Neural cell (in vitro differentiated cells): Measurements from ENCODE around the gene ACSL5. TPM values are rescaled to one million over a fixed set of nuclear protein-coding genes. Genes with fewer than 3 reads are reported as not detected.
"Not testable (repeated sequence)": the region's sequence is repeated elsewhere in the genome, so short reads cannot be mapped to it uniquely, and the experiment has no call there.

ENCODE experiments used
- H2AFZ ChIP-seq: fragments of 200-600, 300-800 bp; sonication (generic), shearing (Covaris generic); 2 replicates; pipeline ENCODE4 v1.6.0; 2014; ENCODE audit warnings: low read depth, mild to moderate bottlenecking, antibody characterized with exemption, low read length, moderate library complexity
- H3F3A ChIP-seq: fragments of 200-600 bp; shearing (Covaris generic); 2 replicates; pipeline ENCODE4 v1.6.1; 2016; ENCODE audit warnings: mild to moderate bottlenecking, moderate library complexity, mixed read lengths, antibody characterized with exemption, low read length; ENCODE audit not compliant: insufficient read depth, poor library complexity, severe bottlenecking
- H3K27ac ChIP-seq: fragments of 200-600, 300-800 bp; sonication (generic), shearing (Covaris generic); 2 replicates; pipeline ENCODE4 v1.5.1; 2014; ENCODE audit warnings: mild to moderate bottlenecking, low read length, moderate library complexity
- H3K27me3 ChIP-seq: fragments of 300-800, 200-600 bp; sonication (generic), shearing (Covaris generic); 2 replicates; pipeline ENCODE4 v1.6.0; 2014; ENCODE audit warnings: mild to moderate bottlenecking, low read depth, low read length, moderate library complexity; ENCODE audit not compliant: insufficient read depth
- H3K36me3 ChIP-seq: fragments of 300-800, 200-600 bp; sonication (generic), shearing (Covaris generic); 2 replicates; pipeline ENCODE4 v1.5.1; 2014; ENCODE audit warnings: mild to moderate bottlenecking, antibody characterized with exemption, low read length, moderate library complexity; ENCODE audit not compliant: insufficient read depth
- H3K4me2 ChIP-seq: fragments of 300-800, 200-600 bp; sonication (generic), shearing (Covaris generic); 2 replicates; pipeline ENCODE4 v1.6.0; 2014; ENCODE audit warnings: mild to moderate bottlenecking, low read length
- H3K4me3 ChIP-seq: fragments of 300-800, 200-600 bp; sonication (generic), shearing (Covaris generic); 2 replicates; pipeline ENCODE4 v1.5.1; 2014; ENCODE audit warnings: mild to moderate bottlenecking, low read length, moderate library complexity
- H3K79me2 ChIP-seq: fragments of 200-600 bp; shearing (Covaris generic); replicated peaks from 2 replicates; pipeline ENCODE4 v1.6.0; 2014; ENCODE audit warnings: mild to moderate bottlenecking, low read length, moderate library complexity; ENCODE audit not compliant: insufficient read depth
- H3K9ac ChIP-seq: fragments of 300-800, 200-600 bp; sonication (generic), shearing (Covaris generic); 2 replicates; pipeline ENCODE4 v1.6.1; 2016; ENCODE audit warnings: mild to moderate bottlenecking, low read length, mixed read lengths
- H3K9me2 ChIP-seq: fragments of 200-600 bp; shearing (Covaris generic); 2 replicates; pipeline ENCODE4 v1.6.1; 2016; ENCODE audit warnings: mild to moderate bottlenecking, low read length, mixed read lengths; ENCODE audit not compliant: insufficient read depth
- H3K9me3 ChIP-seq: fragments of 200-600, 300-800 bp; sonication (generic), shearing (Covaris generic); 2 replicates; pipeline ENCODE4 v1.6.1; 2016; ENCODE audit warnings: mild to moderate bottlenecking, mixed run types, low read length, moderate library complexity, mixed read lengths
- H4K20me1 ChIP-seq: fragments of 200-600 bp; shearing (Covaris generic); 2 replicates; pipeline ENCODE4 v1.6.1; 2016; ENCODE audit warnings: mild to moderate bottlenecking, mixed run types; ENCODE audit not compliant: insufficient read depth
- CTCF ChIP-seq: fragments of 450-650 bp; IDR thresholded peaks from 2 replicates; pipeline ENCODE4 v1.5.1; 2014; ENCODE audit warnings: antibody characterized with exemption, mild to moderate bottlenecking, moderate library complexity; ENCODE audit not compliant: poor library complexity, severe bottlenecking
- EP300 ChIP-seq: fragments of 450-650 bp; conservative IDR thresholded peaks from 2 replicates; pipeline ENCODE4 v1.6.1; 2014; ENCODE audit warnings: antibody characterized with exemption, mild to moderate bottlenecking, moderate library complexity; ENCODE audit not compliant: poor library complexity, severe bottlenecking
- EZH2 ChIP-seq: fragments of 200-600, 300-800 bp; shearing (Covaris generic), sonication (generic); IDR thresholded peaks from 2 replicates; pipeline ENCODE4 v1.6.1; 2014; ENCODE audit warnings: antibody characterized with exemption, low read length, borderline replicate concordance, mild to moderate bottlenecking; ENCODE audit not compliant: insufficient read depth, poor library complexity, severe bottlenecking
- MXI1 ChIP-seq: fragments of 450-650 bp; conservative IDR thresholded peaks from 2 replicates; pipeline ENCODE4 v1.6.1; 2014; ENCODE audit warnings: antibody characterized with exemption, mild to moderate bottlenecking; ENCODE audit not compliant: poor library complexity, severe bottlenecking
- POLR2AphosphoS5 ChIP-seq: IDR thresholded peaks from 2 replicates; pipeline ENCODE4 v1.6.1; 2012
- RAD21 ChIP-seq: fragments of 450-650 bp; conservative IDR thresholded peaks from 2 replicates; pipeline ENCODE4 v1.6.1; 2014; ENCODE audit warnings: antibody characterized with exemption, mild to moderate bottlenecking, moderate library complexity
- REST ChIP-seq: IDR thresholded peaks from 2 replicates; pipeline ENCODE4 v1.6.1; 2012; ENCODE audit warnings: borderline replicate concordance
- SMC3 ChIP-seq: fragments of 450-650 bp; conservative IDR thresholded peaks from 2 replicates; pipeline ENCODE4 v1.6.1; 2014; ENCODE audit warnings: antibody characterized with exemption, mild to moderate bottlenecking, moderate library complexity; ENCODE audit not compliant: poor library complexity
- TAF1 ChIP-seq: IDR thresholded peaks from 2 replicates; pipeline ENCODE4 v1.6.1; 2012; ENCODE audit warnings: low read depth
- polyA plus RNA-seq: library from polyadenylated mRNA; depleted of rRNA; stranded (reverse); fragments of >200 nt; gene quantifications from 2 replicates; pipeline ENCODE4 v1.2.3, GENCODE V29; 2014

The ACSL5 gene
- polyA plus RNA-seq, 1 donor from 2014 or later = not detected

GRCh38 chr10:112404617-112405016 lies 30.7 kb downstream of the ACSL5 start:
- Histone ChIP-seq H3K36me3 (no peaks in the 10 kb centered on the region), H3K27ac (no peak overlapping the region), H3K9me3 (no peaks in the 10 kb centered on the region), H3K79me2 (no peaks in the 10 kb centered on the region), H4K20me1 (no peaks in the 10 kb centered on the region), H3K4me2 (no peak overlapping the region), H2AFZ (no peak overlapping the region), H3F3A (no peaks in the 10 kb centered on the region), H3K9ac (no peak overlapping the region), H3K27me3 (no peaks in the 10 kb centered on the region), H3K9me2 (no peaks in the 10 kb centered on the region), H3K4me3 (no peak overlapping the region)
- TF ChIP-seq MXI1 = no peak
- no peak for TF ChIP-seq EP300
- TF ChIP-seq SMC3 = no peak
- no peak for TF ChIP-seq REST
- no peak for TF ChIP-seq RAD21
- TF ChIP-seq CTCF = no peak
- TF ChIP-seq POLR2AphosphoS5 = no peak
- no peak for TF ChIP-seq EZH2

GRCh38 chr10:112406806-112407205 lies 32.9 kb downstream of the ACSL5 start:
- not testable (repeated sequence) for H3K27me3 ChIP-seq

GRCh38 chr10:112407696-112408095 lies 33.8 kb downstream of the ACSL5 start:
- no peak overlapping the region for H3K4me3 ChIP-seq
- H3K9me3 ChIP-seq = no peaks in the 10 kb centered on the region
- H3K4me2 ChIP-seq = no peak overlapping the region
- TF ChIP-seq MXI1 = no peak
- TF ChIP-seq EP300 = no peak
- no peak for TF ChIP-seq RAD21
- TF ChIP-seq TAF1 = no peak
- no peak for TF ChIP-seq SMC3
- no peak for TF ChIP-seq CTCF
- TF ChIP-seq POLR2AphosphoS5 = no peak
- no peak for TF ChIP-seq REST
- TF ChIP-seq EZH2 = no peak
- no peaks in the 10 kb centered on the region for H4K20me1 ChIP-seq
- no peak overlapping the region for H2AFZ ChIP-seq
- no peak overlapping the region for H3K9ac ChIP-seq
- H3K9me2 ChIP-seq = no peaks in the 10 kb centered on the region
- H3F3A ChIP-seq = no peaks in the 10 kb centered on the region
- H3K36me3 ChIP-seq = no peaks in the 10 kb centered on the region
- H3K27me3 ChIP-seq = no peaks in the 10 kb centered on the region
- no peak overlapping the region for H3K27ac ChIP-seq
- no peaks in the 10 kb centered on the region for H3K79me2 ChIP-seq

More at GRCh38 chr10:112406806-112407205, 32.9 kb downstream of the ACSL5 start:
- not testable (repeated sequence) for H3K9me2 ChIP-seq, H3K4me2 ChIP-seq, H3F3A ChIP-seq, H2AFZ ChIP-seq, H3K9ac ChIP-seq, H3K79me2 ChIP-seq, H3K27ac ChIP-seq, H4K20me1 ChIP-seq, H3K36me3 ChIP-seq, H3K9me3 ChIP-seq, H3K4me3 ChIP-seq
